HL-60 (cell line): ENCODE results near the gene EGFL6.

Experiments
- POLR2AphosphoS5 ChIP-seq: IDR thresholded peaks from 2 replicates; pipeline ENCODE4 v1.6.1; 2012; ENCODE audit warnings: low read depth
- TF ChIP-seq, protein P1 (sequence below): IDR thresholded peaks from one replicate; pipeline ENCODE4 v1.5.1; 2011; ENCODE audit warnings: low read length, control low read depth, inconsistent platforms; ENCODE audit not compliant: insufficient read depth

DNA sequence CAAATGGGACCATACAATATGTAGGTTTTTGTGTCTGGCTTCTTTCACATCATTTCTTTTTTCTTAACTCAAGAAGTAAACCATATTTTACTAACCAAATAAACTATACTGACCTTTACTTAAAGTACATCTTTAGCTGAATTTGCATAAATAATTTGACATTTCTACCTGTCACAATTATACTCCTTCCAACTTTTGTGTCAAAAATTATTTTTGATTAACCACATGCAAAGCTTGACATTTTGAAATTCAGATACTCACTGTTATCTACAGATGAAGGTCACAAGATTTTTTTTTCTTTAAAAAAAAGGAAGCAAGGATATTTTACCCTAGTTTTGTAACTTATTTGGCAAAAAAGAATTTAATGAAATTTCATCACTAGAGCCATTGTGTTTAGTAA lies 107.5 kb downstream of the EGFL6 start:
- TF ChIP-seq, protein P1, sequence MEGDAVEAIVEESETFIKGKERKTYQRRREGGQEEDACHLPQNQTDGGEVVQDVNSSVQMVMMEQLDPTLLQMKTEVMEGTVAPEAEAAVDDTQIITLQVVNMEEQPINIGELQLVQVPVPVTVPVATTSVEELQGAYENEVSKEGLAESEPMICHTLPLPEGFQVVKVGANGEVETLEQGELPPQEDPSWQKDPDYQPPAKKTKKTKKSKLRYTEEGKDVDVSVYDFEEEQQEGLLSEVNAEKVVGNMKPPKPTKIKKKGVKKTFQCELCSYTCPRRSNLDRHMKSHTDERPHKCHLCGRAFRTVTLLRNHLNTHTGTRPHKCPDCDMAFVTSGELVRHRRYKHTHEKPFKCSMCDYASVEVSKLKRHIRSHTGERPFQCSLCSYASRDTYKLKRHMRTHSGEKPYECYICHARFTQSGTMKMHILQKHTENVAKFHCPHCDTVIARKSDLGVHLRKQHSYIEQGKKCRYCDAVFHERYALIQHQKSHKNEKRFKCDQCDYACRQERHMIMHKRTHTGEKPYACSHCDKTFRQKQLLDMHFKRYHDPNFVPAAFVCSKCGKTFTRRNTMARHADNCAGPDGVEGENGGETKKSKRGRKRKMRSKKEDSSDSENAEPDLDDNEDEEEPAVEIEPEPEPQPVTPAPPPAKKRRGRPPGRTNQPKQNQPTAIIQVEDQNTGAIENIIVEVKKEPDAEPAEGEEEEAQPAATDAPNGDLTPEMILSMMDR: no peak
- TF ChIP-seq POLR2AphosphoS5: no peak
